ENCODE measurements around the gene RALGAPB.

DNA sequence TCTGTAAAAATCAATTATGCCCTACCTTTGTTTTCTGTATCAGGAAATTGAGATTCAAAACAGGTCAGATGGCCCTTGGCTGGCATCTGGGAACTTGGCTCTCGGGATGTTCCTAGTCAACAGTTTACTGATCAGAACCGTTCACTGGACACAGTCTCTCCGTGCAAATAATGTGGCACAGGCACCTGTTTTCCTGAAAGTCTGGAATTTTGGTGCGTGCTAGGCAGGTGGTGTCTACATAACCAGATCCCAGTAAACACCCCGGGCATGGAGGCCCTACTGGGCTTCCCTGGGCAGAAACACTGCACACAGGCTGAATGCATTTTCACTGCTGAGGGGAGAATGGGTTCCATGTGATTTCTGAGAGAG lies 45.0 kb upstream of the RALGAPB start:
- no peak for TF ChIP-seq POLR2A (IDR thresholded peaks at IDR 0.05)
- TF ChIP-seq, protein P1, sequence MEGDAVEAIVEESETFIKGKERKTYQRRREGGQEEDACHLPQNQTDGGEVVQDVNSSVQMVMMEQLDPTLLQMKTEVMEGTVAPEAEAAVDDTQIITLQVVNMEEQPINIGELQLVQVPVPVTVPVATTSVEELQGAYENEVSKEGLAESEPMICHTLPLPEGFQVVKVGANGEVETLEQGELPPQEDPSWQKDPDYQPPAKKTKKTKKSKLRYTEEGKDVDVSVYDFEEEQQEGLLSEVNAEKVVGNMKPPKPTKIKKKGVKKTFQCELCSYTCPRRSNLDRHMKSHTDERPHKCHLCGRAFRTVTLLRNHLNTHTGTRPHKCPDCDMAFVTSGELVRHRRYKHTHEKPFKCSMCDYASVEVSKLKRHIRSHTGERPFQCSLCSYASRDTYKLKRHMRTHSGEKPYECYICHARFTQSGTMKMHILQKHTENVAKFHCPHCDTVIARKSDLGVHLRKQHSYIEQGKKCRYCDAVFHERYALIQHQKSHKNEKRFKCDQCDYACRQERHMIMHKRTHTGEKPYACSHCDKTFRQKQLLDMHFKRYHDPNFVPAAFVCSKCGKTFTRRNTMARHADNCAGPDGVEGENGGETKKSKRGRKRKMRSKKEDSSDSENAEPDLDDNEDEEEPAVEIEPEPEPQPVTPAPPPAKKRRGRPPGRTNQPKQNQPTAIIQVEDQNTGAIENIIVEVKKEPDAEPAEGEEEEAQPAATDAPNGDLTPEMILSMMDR (IDR thresholded peaks at IDR 0.05 in 8 of 11, conservative IDR thresholded peaks at IDR 0.05 in 3 of 11): no peak

Data from spleen (tissue), 7 donors.